OCI-LY7 (cell line): ENCODE results near the gene EDDM13. TPM values are rescaled to one million over a fixed set of nuclear protein-coding genes. Genes with fewer than 3 reads are reported as not detected.
"Not testable (repeated sequence)": the region's sequence is repeated elsewhere in the genome, so short reads cannot be mapped to it uniquely, and the experiment has no call there.

Experiments
- BruUV-seq: library from RNA; stranded (reverse); fragments of 400-500 nt; replicated peaks from 2 replicates; lab custom pipeline; 2021; lab: Mats Ljungman, UMichigan
- CTCF ChIA-PET: fragments of 300-600 bp; sonication (Branson Sonifier 250); formaldehyde crosslinking; loops from one replicate; lab custom pipeline; 2022; ENCODE audit warnings: antibody characterized with exemption; ENCODE audit not compliant: unreplicated experiment; lab: Charles Lee
- POLR2A ChIA-PET: fragments of 300-600 bp; sonication (Branson Sonifier 250); formaldehyde crosslinking; loops from one replicate; lab custom pipeline; 2022; ENCODE audit warnings: antibody characterized with exemption; lab: Charles Lee
- DNase-seq: peaks from one replicate; pipeline ENCODE4 v3.0.0-alpha.2; 2015; ENCODE audit warnings: low spot score
- H2AFZ ChIP-seq: fragments of 200-600 bp; sonication (generic), shearing (Covaris generic); 2 replicates; pipeline ENCODE4 v1.6.1; 2014; ENCODE audit warnings: mild to moderate bottlenecking, antibody characterized with exemption, low read length, moderate library complexity
- H3K27ac ChIP-seq: fragments of 200-600 bp; sonication (generic); 2 replicates; pipeline ENCODE4 v1.5.1; 2014; ENCODE audit warnings: mixed run types, low read depth, mild to moderate bottlenecking, moderate library complexity, low read length, inconsistent platforms; ENCODE audit not compliant: poor library complexity, severe bottlenecking
- H3K36me3 ChIP-seq: fragments of 200-600 bp; sonication (generic); 2 replicates; pipeline ENCODE4 v1.6.1; 2014; ENCODE audit warnings: mild to moderate bottlenecking, antibody characterized with exemption, low read length, moderate library complexity, mixed read lengths; ENCODE audit not compliant: insufficient read depth
- H3K4me1 ChIP-seq: fragments of 200-600 bp; sonication (generic); 2 replicates; pipeline ENCODE4 v1.5.1; 2014; ENCODE audit warnings: mild to moderate bottlenecking, low read length; ENCODE audit not compliant: insufficient read depth, poor library complexity, severe bottlenecking
- H3K4me2 ChIP-seq: fragments of 200-600 bp; sonication (generic); 2 replicates; pipeline ENCODE4 v1.6.1; 2014; ENCODE audit warnings: mild to moderate bottlenecking, low read length
- H3K4me3 ChIP-seq: fragments of 200-600 bp; sonication (generic); 2 replicates; pipeline ENCODE4 v1.5.1; 2014; ENCODE audit warnings: mild to moderate bottlenecking, low read depth, low read length; ENCODE audit not compliant: poor library complexity, severe bottlenecking
- H3K79me2 ChIP-seq: fragments of 200-600 bp; sonication (generic); 2 replicates; pipeline ENCODE4 v1.6.1; 2016; ENCODE audit warnings: low read depth, mild to moderate bottlenecking, low read length, moderate library complexity, mixed read lengths; ENCODE audit not compliant: insufficient read depth
- H3K9me2 ChIP-seq: fragments of 200-600 bp; sonication (generic); 2 replicates; pipeline ENCODE4 v1.6.1; 2016; ENCODE audit warnings: mild to moderate bottlenecking, low read length, mixed read lengths; ENCODE audit not compliant: insufficient read depth
- H3K9me3 ChIP-seq: fragments of 200-600 bp; sonication (generic); 2 replicates; pipeline ENCODE4 v1.6.1; 2014; ENCODE audit warnings: mild to moderate bottlenecking, mixed run types, low read length, mixed read lengths
- H4K20me1 ChIP-seq: fragments of 200-600 bp; sonication (generic); 2 replicates; pipeline ENCODE4 v1.6.1; 2014; ENCODE audit warnings: mild to moderate bottlenecking, antibody characterized with exemption, low read length, moderate library complexity, mixed read lengths; ENCODE audit not compliant: insufficient read depth
- EZH2phosphoT487 ChIP-seq: fragments of 200-600 bp; sonication (generic); IDR thresholded peaks from 2 replicates; pipeline ENCODE4 v1.6.1; 2018; ENCODE audit warnings: low read depth, borderline replicate concordance, mild to moderate bottlenecking, mixed run types, antibody characterized with exemption, low read length, moderate library complexity, mixed read lengths
- intact Hi-C: fragments of 100-400 bp; cut with micrococcal nuclease; formaldehyde crosslinking; loops from one replicate; pipeline ENCODE4 v1.10.0; 2022; ENCODE audit not compliant: unreplicated experiment
- total RNA-seq, 2 experiments: library from RNA; depleted of rRNA in 1 of 2; stranded (reverse); fragments of >200 nt in 1 of 2; shearing (Covaris generic) in 1 of 2; gene quantifications; 2 replicates each; pipeline ENCODE4 v1.2.3, GENCODE V29; 2014 to 2022
- TF ChIP-seq, protein P1 (sequence below): fragments of 200-600 bp; sonication (generic); conservative IDR thresholded peaks from 2 replicates; pipeline ENCODE4 v1.5.1; 2014; ENCODE audit warnings: mild to moderate bottlenecking, antibody characterized with exemption, low read length, moderate library complexity, mixed read lengths

EDDM13 gene
- total RNA-seq, 2 experiments from 2014 or later = not detected

DNA sequence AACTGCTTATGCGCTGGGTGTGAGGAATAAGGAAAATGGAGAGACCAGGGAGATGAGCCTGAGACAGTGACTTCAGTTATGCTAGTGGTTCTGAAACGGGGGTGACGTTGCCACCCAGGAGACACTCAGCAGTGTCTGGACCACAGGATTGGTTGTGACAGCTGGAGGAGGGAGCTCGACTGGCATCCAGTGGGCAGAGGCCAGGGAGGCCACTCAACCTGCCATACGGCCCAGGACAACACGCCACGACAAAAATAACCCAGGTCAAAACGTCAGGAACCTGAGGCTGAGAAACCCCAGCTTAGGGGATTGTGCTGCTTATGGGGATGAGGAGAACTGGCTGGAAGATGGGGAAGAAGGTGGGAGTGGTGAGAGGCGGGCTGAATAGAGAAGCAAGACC lies 31.7 kb downstream of the EDDM13 start:
- no peak overlapping the region for H2AFZ ChIP-seq
- no peak overlapping the region for H3K4me2 ChIP-seq
- no peak overlapping the region for H3K27ac ChIP-seq
- H3K4me1 ChIP-seq = no peaks in the 10 kb centered on the region
- POLR2A ChIA-PET = no interaction called here
- H3K79me2 ChIP-seq = no peaks in the 10 kb centered on the region
- H3K36me3 ChIP-seq = peaks cover 4% of the 10 kb centered on the region; the same call in 1 of the 2 replicates
- no peak overlapping the region for H3K4me3 ChIP-seq
- no peaks in the 10 kb centered on the region for H3K9me3 ChIP-seq
- DNase-seq = no peak
- no TSS peak for BruUV-seq
- TF ChIP-seq, protein P1, sequence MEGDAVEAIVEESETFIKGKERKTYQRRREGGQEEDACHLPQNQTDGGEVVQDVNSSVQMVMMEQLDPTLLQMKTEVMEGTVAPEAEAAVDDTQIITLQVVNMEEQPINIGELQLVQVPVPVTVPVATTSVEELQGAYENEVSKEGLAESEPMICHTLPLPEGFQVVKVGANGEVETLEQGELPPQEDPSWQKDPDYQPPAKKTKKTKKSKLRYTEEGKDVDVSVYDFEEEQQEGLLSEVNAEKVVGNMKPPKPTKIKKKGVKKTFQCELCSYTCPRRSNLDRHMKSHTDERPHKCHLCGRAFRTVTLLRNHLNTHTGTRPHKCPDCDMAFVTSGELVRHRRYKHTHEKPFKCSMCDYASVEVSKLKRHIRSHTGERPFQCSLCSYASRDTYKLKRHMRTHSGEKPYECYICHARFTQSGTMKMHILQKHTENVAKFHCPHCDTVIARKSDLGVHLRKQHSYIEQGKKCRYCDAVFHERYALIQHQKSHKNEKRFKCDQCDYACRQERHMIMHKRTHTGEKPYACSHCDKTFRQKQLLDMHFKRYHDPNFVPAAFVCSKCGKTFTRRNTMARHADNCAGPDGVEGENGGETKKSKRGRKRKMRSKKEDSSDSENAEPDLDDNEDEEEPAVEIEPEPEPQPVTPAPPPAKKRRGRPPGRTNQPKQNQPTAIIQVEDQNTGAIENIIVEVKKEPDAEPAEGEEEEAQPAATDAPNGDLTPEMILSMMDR = no peak
- no peak for TF ChIP-seq EZH2phosphoT487
- intact Hi-C loops = no loop called here
- H3K9me2 ChIP-seq = no peaks in the 10 kb centered on the region
- CTCF ChIA-PET = no interaction called here
- no peaks in the 10 kb centered on the region for H4K20me1 ChIP-seq

DNA sequence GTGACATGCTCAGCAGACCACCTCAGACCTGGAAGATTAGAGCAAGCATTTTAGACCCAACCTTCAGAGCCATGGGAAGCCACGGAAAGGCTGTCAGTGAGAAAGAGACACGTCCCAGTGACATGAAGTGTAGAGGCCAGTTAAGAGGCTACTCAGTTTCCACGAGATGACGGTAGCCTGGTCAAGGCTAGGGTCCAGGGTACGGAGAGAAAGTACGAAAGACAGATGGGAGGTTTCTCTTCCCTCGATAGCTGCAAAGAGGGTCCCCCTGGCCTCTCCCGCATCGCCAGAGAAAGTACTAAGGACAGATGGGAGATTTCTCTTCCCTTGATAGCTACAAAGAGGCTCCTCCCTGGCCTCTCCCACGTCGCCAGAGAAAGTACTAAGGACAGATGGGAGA lies 33.5 kb downstream of the EDDM13 start:
- no peak overlapping the region for H3K27ac ChIP-seq
- no peaks in the 10 kb centered on the region for H3K9me2 ChIP-seq
- ChIA-PET CTCF (no interaction called here), POLR2A (no interaction called here)
- intact Hi-C loops = no loop called here
- peaks cover 12% of the 10 kb centered on the region for H3K36me3 ChIP-seq
- TF ChIP-seq, protein P1 = no peak
- TF ChIP-seq EZH2phosphoT487 = no peak
- BruUV-seq = no TSS peak
- H3K79me2 ChIP-seq = no peaks in the 10 kb centered on the region
- H3K4me3 ChIP-seq = no peak overlapping the region
- no peak for DNase-seq
- no peaks in the 10 kb centered on the region for H3K4me1 ChIP-seq
- H3K4me2 ChIP-seq = no peak overlapping the region
- no peaks in the 10 kb centered on the region for H4K20me1 ChIP-seq
- H3K9me3 ChIP-seq = no peaks in the 10 kb centered on the region
- no peak overlapping the region for H2AFZ ChIP-seq

DNA sequence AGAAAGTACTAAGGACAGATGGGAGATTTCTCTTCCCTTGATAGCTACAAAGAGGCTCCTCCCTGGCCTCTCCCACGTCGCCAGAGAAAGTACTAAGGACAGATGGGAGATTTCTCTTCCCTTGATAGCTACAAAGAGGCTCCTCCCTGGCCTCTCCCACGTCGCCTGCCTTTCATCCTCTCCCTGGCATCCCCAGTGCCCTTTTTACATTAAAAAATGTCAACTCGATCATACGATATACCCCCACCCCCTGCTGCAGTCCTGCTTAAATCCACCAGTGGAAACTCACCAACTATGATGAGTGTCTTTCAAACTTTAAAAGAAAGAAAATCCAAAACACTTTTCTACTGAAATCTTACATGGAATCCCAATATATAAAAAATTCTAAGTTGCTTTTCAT lies 34.5 kb downstream of the EDDM13 start:
- H3K4me2 ChIP-seq, H3K27ac ChIP-seq, H3K4me3 ChIP-seq, H3K9me3 ChIP-seq, H4K20me1 ChIP-seq, intact Hi-C loops, H2AFZ ChIP-seq, POLR2A ChIA-PET, H3K9me2 ChIP-seq, DNase-seq, H3K4me1 ChIP-seq, BruUV-seq, H3K79me2 ChIP-seq, CTCF ChIA-PET: not testable (repeated sequence)
- peaks cover 17% of the 10 kb centered on the region for H3K36me3 ChIP-seq
